Measurements from ENCODE around the gene PROSER2. TPM values are rescaled to one million over a fixed set of nuclear protein-coding genes. Genes with fewer than 3 reads are reported as not detected.

Gene PROSER2
- total RNA-seq, 1 experiment from 2014 or later: 10.6 TPM

DNA sequence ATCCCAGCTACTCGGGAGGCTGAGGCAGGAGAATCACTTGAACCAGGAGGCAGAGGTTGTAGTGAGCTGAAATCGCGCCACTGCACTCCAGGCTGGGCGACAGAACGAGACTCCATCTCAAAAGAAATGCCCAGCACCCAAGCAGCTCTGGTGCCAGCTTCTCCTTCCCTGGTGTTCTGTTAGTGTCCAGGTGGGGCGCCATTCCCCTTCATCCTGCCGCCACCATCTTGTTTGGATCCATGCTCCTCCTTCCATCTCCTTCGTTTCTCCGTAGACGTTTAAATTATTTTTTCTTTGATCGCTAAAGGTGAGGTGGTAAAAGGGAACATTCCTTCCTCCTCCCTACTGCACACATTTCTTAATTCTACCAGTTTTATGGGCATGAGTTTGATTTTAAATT, 30.3 kb downstream of the PROSER2 start:
- H2BK120ac ChIP-seq (ENCODE audit: low read depth, low read length, poor library complexity, severe bottlenecking): no peak overlapping the region
- no peak overlapping the region for H4K91ac ChIP-seq (ENCODE audit: insufficient read length, low read depth, low read length)
- no peaks in the 10 kb centered on the region for H4K20me1 ChIP-seq (ENCODE audit: control insufficient read depth, insufficient read depth, insufficient read length)
- no peak overlapping the region for H3K4ac ChIP-seq (ENCODE audit: low read depth, low read length)
- no peak overlapping the region for H3K27ac Mint-ChIP-seq
- no peaks in the 10 kb centered on the region for H3K9me3 ChIP-seq (ENCODE audit: control insufficient read depth, low read depth, low read length)
- no CpG with 5 or more reads among the region's 11 CpGs for WGBS (ENCODE audit: extremely low coverage, insufficient read length, low lambda C conversion rate)
- H3K36me3 Mint-ChIP-seq (ENCODE audit: insufficient read depth in 1 of 3, low read depth in 3 of 3): peaks cover 13 to 31% (median 13%) of the 10 kb centered on the region in 3 experiments
- no peak overlapping the region for H3K23ac ChIP-seq (ENCODE audit: insufficient read length, low read depth, low read length)
- no peak overlapping the region for H3K56ac ChIP-seq (ENCODE audit: insufficient read length, low read depth, low read length)
- TF ChIP-seq, protein P1, sequence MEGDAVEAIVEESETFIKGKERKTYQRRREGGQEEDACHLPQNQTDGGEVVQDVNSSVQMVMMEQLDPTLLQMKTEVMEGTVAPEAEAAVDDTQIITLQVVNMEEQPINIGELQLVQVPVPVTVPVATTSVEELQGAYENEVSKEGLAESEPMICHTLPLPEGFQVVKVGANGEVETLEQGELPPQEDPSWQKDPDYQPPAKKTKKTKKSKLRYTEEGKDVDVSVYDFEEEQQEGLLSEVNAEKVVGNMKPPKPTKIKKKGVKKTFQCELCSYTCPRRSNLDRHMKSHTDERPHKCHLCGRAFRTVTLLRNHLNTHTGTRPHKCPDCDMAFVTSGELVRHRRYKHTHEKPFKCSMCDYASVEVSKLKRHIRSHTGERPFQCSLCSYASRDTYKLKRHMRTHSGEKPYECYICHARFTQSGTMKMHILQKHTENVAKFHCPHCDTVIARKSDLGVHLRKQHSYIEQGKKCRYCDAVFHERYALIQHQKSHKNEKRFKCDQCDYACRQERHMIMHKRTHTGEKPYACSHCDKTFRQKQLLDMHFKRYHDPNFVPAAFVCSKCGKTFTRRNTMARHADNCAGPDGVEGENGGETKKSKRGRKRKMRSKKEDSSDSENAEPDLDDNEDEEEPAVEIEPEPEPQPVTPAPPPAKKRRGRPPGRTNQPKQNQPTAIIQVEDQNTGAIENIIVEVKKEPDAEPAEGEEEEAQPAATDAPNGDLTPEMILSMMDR (conservative IDR thresholded peaks at IDR 0.05): peak; percentile 65
- no peak overlapping the region for H2BK15ac ChIP-seq (ENCODE audit: low read depth, low read length)
- H3K4me1 Mint-ChIP-seq: peaks cover 2 to 5% of the 10 kb centered on the region in 2 experiments; a peak in 2 of 4 replicates
- no peak overlapping the region for H3K14ac ChIP-seq (ENCODE audit: insufficient read depth, low read length)
- H3K27me3 ChIP-seq (ENCODE audit: insufficient read depth, low read length): no peaks in the 10 kb centered on the region
- no peak overlapping the region for H4K8ac ChIP-seq (replicated peaks; ENCODE audit: insufficient read length, low read depth, low read length)
- H3K9ac ChIP-seq (ENCODE audit: extremely low read depth, insufficient read length, low read length): no peak overlapping the region
- no peaks in the 10 kb centered on the region for H3K4me1 ChIP-seq (ENCODE audit: insufficient read depth, low read length)
- no peak overlapping the region for H2BK12ac ChIP-seq (ENCODE audit: insufficient read length, low read depth, low read length)
- no peak overlapping the region for H2AFZ ChIP-seq (ENCODE audit: low read length)
- H3T11ph ChIP-seq (ENCODE audit: low read length): no peak overlapping the region
- no peak overlapping the region for H3K27ac ChIP-seq (ENCODE audit: insufficient read length, low read depth, low read length)
- no peaks in the 10 kb centered on the region for H3K79me2 ChIP-seq (ENCODE audit: insufficient read depth, low read length)
- no peak overlapping the region for H3K4me2 ChIP-seq (ENCODE audit: insufficient read depth, insufficient read length, low read length)
- no peaks in the 10 kb centered on the region for H3K9me3 Mint-ChIP-seq
- no peak overlapping the region for H2AK5ac ChIP-seq (ENCODE audit: insufficient read length, low read length)
- H3K23me2 ChIP-seq (ENCODE audit: insufficient read length, low read depth, low read length, poor library complexity, severe bottlenecking): no peaks in the 10 kb centered on the region
- DNase-seq: no peak
- no peak overlapping the region for H3K18ac ChIP-seq (ENCODE audit: insufficient read length, low read depth, low read length)
- H4K5ac ChIP-seq (ENCODE audit: insufficient read length, low read depth, low read length): no peak overlapping the region
- no peak overlapping the region for H2BK20ac ChIP-seq (ENCODE audit: low read depth, low read length, poor library complexity, severe bottlenecking)
- H3K4me3 Mint-ChIP-seq: no peak overlapping the region
- no peaks in the 10 kb centered on the region for H3K79me1 ChIP-seq (ENCODE audit: insufficient read depth, low read depth, low read length, poor library complexity, severe bottlenecking)
- H2BK5ac ChIP-seq (ENCODE audit: insufficient read length, low read length): no peak overlapping the region
- no peaks in the 10 kb centered on the region for H3K27me3 Mint-ChIP-seq (ENCODE audit: low read depth)
